Mononuclear cell (primary cell): ENCODE measurements around the gene KRTAP21-1. TPM values are rescaled to one million over a fixed set of nuclear protein-coding genes. Genes with fewer than 3 reads are reported as not detected.

Experiments used
- H3K27me3 ChIP-seq: 2 replicates; pipeline ENCODE4 v1.6.0; 2011; ENCODE audit warnings: low read length, control low read depth; ENCODE audit not compliant: insufficient read depth
- H3K4me1 ChIP-seq: 2 replicates; pipeline ENCODE4 v1.5.1; 2011; ENCODE audit warnings: mild to moderate bottlenecking, low read length, control low read depth; ENCODE audit not compliant: insufficient read depth
- H3K4me3 ChIP-seq: 2 replicates; pipeline ENCODE4 v1.5.1; 2011; ENCODE audit warnings: mild to moderate bottlenecking, low read length, moderate library complexity
- H3K9me3 ChIP-seq: 2 replicates; pipeline ENCODE4 v1.5.1; 2011; ENCODE audit warnings: low read depth, mild to moderate bottlenecking, control low read depth, low read length
- total RNA-seq: library from RNA; depleted of rRNA; stranded (reverse); fragments of >200 nt; gene quantifications from one replicate; pipeline ENCODE4 v1.2.3, GENCODE V29; 2012

Gene KRTAP21-1
- total RNA-seq, 1 donor = not detected

DNA sequence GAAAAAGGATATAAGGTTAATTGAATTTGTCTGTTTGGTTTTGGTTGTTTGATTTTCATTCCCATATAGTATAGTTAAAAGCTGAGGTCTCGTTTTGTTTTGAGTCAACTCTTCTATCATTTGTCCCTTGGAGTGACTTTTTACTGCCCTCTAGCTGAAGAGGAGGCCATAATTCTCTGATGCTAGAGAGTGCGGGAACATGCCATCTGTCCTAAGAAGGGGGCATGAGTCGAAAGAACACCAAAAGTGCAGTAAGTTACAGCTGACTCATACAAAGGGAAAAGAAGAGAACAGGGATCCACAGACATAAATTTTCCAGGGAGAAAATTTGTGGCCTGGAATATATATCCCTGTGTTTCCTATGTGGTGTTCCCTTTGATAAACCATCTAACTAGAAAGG lies 40.8 kb downstream of the KRTAP21-1 start:
- no peaks in the 10 kb centered on the region for H3K27me3 ChIP-seq
- H3K4me1 ChIP-seq = no peaks in the 10 kb centered on the region
- H3K4me3 ChIP-seq = no peak overlapping the region
- no peaks in the 10 kb centered on the region for H3K9me3 ChIP-seq

DNA sequence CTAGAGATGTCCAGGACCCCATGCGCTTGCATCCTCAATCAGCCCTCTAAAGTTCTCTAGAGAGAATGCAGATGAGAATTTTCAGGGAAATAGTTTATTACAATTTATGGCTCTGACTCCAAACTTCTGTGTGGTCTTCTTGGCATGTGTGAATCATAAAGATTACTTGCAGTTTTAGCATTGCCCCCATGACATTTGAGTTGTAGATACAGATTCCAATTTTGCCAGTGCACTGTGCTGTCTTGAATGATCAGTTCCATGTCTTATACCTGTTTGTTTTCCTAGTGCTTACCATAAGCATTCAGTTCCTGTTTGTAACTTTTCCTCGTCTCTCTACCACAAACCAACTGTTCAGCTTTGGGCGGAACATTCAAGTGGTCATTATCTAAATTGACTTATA lies 41.5 kb downstream of the KRTAP21-1 start:
- H3K4me1 ChIP-seq = no peaks in the 10 kb centered on the region
- H3K4me3 ChIP-seq = no peak overlapping the region
- H3K9me3 ChIP-seq = no peaks in the 10 kb centered on the region
- H3K27me3 ChIP-seq = no peaks in the 10 kb centered on the region

DNA sequence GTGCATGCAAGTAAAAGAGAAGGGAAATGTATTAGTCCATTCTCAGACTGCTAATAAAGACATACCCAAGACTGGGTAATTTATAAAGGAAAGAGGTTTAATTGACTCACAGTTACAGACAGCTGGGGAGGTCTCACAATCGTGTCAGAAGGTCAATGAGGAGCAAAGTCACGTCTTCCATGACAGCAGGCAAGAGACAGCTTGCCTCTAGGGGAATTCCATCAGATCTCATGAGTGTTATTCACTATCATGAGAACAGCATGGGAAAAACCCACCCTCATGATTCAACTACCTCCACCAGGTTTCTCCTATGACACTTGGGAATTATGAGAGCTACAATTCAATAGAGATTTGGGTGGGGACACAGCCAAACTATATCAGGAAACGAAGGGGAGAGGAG lies 44.7 kb downstream of the KRTAP21-1 start:
- Histone ChIP-seq H3K27me3 (no peaks in the 10 kb centered on the region), H3K4me1 (no peaks in the 10 kb centered on the region), H3K9me3 (no peaks in the 10 kb centered on the region), H3K4me3 (no peak overlapping the region)

DNA sequence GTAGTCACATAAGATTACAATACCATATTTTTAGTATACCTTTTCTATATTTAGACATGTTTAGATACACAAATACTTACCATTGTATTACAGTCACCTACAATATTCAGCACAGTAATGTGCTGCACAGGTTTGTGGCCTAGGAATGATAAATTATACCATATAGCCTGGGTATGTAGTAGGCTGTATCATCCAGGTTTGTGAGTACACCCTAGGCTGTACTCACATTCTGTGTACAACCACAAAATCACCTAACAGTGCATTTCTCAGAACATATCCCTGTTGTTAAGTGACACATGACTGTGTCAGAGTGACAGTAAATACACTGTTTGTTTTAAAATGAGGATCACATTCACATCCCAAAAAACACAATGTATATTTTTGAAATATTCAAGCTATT lies 47.8 kb downstream of the KRTAP21-1 start:
- Histone ChIP-seq H3K4me1 (no peaks in the 10 kb centered on the region), H3K4me3 (no peak overlapping the region), H3K9me3 (no peaks in the 10 kb centered on the region), H3K27me3 (no peaks in the 10 kb centered on the region)

Other genes with a start within 250 kb of the KRTAP21-1 start
- gene KRTAP19-6, start 213.6 kb downstream of the KRTAP21-1 start, total RNA-seq = not detected
- gene KRTAP19-7, start 194.1 kb downstream of the KRTAP21-1 start, total RNA-seq = not detected
- gene KRTAP22-2, start 165.0 kb downstream of the KRTAP21-1 start, total RNA-seq = not detected
- not detected for gene KRTAP6-3, start 163.0 kb downstream of the KRTAP21-1 start, total RNA-seq
- not detected for gene KRTAP6-2, start 156.5 kb downstream of the KRTAP21-1 start, total RNA-seq
- gene KRTAP22-1, start 154.3 kb downstream of the KRTAP21-1 start, total RNA-seq = not detected
- gene KRTAP6-1, start 141.5 kb downstream of the KRTAP21-1 start, total RNA-seq = not detected
- gene KRTAP20-1, start 139.0 kb downstream of the KRTAP21-1 start, total RNA-seq = not detected
- gene KRTAP20-4, start 134.8 kb downstream of the KRTAP21-1 start, total RNA-seq = not detected
- not detected for gene KRTAP20-2, start 120.2 kb downstream of the KRTAP21-1 start, total RNA-seq
- not detected for gene KRTAP20-3, start 112.6 kb downstream of the KRTAP21-1 start, total RNA-seq
- not detected for gene KRTAP21-3, start 36.7 kb downstream of the KRTAP21-1 start, total RNA-seq
- gene KRTAP21-2, start 8.2 kb downstream of the KRTAP21-1 start, total RNA-seq = not detected
- not detected for gene KRTAP8-1, start 57.8 kb upstream of the KRTAP21-1 start, total RNA-seq
- gene KRTAP7-1, start 74.3 kb upstream of the KRTAP21-1 start, total RNA-seq = not detected
- not detected for gene KRTAP11-1, start 126.2 kb upstream of the KRTAP21-1 start, total RNA-seq